ENCODE results near the gene ARL4A.
"Not testable (repeated sequence)": the region's sequence is repeated elsewhere in the genome, so short reads cannot be mapped to it uniquely, and the experiment has no call there.

DNA sequence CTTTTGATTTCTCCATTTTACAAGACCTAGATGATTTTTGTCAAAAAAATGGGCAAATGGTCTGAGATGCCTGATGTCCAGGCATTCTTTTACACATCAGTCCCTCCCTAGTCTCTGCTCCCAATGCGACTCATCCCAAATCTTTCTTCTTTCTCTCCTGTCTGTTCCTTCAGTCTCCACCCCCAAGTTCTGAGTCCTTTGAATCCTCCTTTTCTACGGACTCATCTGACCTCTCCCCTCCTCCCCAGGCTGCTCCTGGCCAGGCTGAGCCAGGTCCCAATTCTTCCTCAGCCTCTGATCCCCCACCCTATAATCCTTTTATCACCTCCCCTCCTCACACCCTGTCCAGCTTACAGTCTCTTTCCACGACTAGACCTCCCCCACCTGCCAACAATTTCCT lies 26.4 kb upstream of the ARL4A start:
- TF ChIP-seq, protein P1, sequence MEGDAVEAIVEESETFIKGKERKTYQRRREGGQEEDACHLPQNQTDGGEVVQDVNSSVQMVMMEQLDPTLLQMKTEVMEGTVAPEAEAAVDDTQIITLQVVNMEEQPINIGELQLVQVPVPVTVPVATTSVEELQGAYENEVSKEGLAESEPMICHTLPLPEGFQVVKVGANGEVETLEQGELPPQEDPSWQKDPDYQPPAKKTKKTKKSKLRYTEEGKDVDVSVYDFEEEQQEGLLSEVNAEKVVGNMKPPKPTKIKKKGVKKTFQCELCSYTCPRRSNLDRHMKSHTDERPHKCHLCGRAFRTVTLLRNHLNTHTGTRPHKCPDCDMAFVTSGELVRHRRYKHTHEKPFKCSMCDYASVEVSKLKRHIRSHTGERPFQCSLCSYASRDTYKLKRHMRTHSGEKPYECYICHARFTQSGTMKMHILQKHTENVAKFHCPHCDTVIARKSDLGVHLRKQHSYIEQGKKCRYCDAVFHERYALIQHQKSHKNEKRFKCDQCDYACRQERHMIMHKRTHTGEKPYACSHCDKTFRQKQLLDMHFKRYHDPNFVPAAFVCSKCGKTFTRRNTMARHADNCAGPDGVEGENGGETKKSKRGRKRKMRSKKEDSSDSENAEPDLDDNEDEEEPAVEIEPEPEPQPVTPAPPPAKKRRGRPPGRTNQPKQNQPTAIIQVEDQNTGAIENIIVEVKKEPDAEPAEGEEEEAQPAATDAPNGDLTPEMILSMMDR (IDR thresholded peaks at IDR 0.05; ENCODE audit: extremely low read depth in 1 of 2, insufficient read depth in 1 of 2, low read depth in 1 of 2, low read length in 2 of 2): not testable (repeated sequence)
- TF ChIP-seq EZH2 (IDR thresholded peaks at IDR 0.05; ENCODE audit: borderline replicate concordance, low read depth, low read length, severe bottlenecking): not testable (repeated sequence)
